Small intestine (tissue), 7 donors: ENCODE data around the gene RSF1. TPM values are rescaled to one million over a fixed set of nuclear protein-coding genes. Genes with fewer than 3 reads are reported as not detected.

Experiments used
- DNase-seq, 2 donors: peaks; one replicate each; pipeline versions ENCODE4 v3.0.0 to v3.0.0-alpha.2; 2013
- FAIRE-seq: peaks from 2 replicates; lab custom pipeline; 2012; peaks lifted over from hg19 to GRCh38; lab: Jason Lieb, UNC
- H3K27ac ChIP-seq, 3 donors: one replicate each; pipeline ENCODE4 v1.5.1; 2013; ENCODE audit warnings: low read length in 2 of 3, mild to moderate bottlenecking in 2 of 3, control low read depth in 1 of 3, inconsistent platforms in 1 of 3, low read depth in 1 of 3, moderate library complexity in 1 of 3
- H3K27me3 ChIP-seq, 3 donors: one replicate each; pipeline ENCODE4 v1.6.1; 2013; ENCODE audit warnings: low read length in 3 of 3, inconsistent platforms in 1 of 3; ENCODE audit not compliant: control insufficient read depth in 3 of 3, insufficient read depth in 3 of 3
- H3K36me3 ChIP-seq, 3 donors: one replicate each; pipeline ENCODE4 v1.6.1; 2013; ENCODE audit warnings: low read length in 3 of 3, inconsistent platforms in 1 of 3, low read depth in 1 of 3, mild to moderate bottlenecking in 1 of 3, moderate library complexity in 1 of 3; ENCODE audit not compliant: control insufficient read depth in 3 of 3, insufficient read depth in 2 of 3
- H3K4me1 ChIP-seq, 3 donors: one replicate each; pipeline ENCODE4 v1.6.1; 2013; ENCODE audit warnings: low read length in 2 of 3, inconsistent platforms in 1 of 3, low read depth in 1 of 3, mild to moderate bottlenecking in 1 of 3, moderate library complexity in 1 of 3; ENCODE audit not compliant: control insufficient read depth in 3 of 3, insufficient read depth in 2 of 3
- H3K4me3 ChIP-seq, 3 donors: one replicate each; pipeline ENCODE4 v1.5.1; 2013; ENCODE audit warnings: low read length in 3 of 3, control low read depth in 1 of 3, inconsistent platforms in 1 of 3, low read depth in 1 of 3, mild to moderate bottlenecking in 1 of 3, moderate library complexity in 1 of 3
- H3K9me3 ChIP-seq, 2 donors: one replicate each; pipeline ENCODE4 v1.6.1; 2013; ENCODE audit warnings: low read depth in 1 of 2, low read length in 1 of 2; ENCODE audit not compliant: control insufficient read depth in 2 of 2, insufficient read depth in 1 of 2
- WGBS, 3 donors: extraction: QIAGEN DNeasy Blood & Tissue Kit; methylation state at CpG; one replicate each; pipeline ENCODE4 v1.1.7; 2013; 5-methylcytosine and 5-hydroxymethylcytosine counted together
- polyA plus RNA-seq, 4 donors: library from polyadenylated mRNA; stranded (reverse) in 3 of 4; unstranded in 1 of 4; fragments of 200-250 nt in 3 of 4; fragments of 120-200 nt in 1 of 4; gene quantifications; one replicate each; pipeline versions ENCODE4 v1.2.1 to v1.2.3, GENCODE V29; 2013
- donor health status: healthy with polysubstance abuse.
- donor health status: control.
- donor health status: control.
- donor health status: Bipolar disorder and iron deficiency.
- donor health status: healthy.

RSF1 gene
- polyA plus RNA-seq, 4 donors, result 9.8 to 28.5 (median 12.1) TPM

DNA sequence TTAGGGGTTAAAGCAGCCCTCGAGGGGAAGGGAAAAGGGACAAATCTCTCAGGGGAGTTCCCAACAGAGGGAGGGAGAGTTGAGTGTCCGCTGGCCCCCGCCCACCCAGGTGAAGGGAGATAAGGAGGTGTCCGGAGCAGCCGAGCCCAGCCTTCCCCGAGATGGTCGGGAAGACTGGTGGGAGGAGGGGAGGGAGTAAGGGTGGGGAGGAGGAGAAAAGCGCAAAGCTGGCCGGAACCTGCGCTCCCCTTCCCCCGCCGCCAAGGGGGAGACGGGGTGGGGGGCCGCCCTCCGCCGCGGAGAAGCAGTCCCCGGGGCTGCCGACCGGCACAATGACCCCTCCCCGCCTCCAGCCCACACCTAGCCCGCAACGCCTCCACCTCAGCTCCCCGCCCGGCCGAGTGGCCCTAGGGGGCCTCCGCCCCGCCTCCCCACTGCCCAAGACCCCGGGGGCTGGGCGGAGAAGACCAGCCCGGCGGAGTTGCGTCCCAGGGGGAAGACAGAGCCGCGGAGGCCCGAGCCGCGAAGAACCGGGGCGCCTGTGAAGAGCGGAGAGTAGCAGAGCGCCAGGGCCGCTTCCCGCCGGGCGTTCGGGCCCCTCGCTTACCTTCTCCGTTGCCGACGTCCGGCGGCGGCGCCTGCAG is 479 bp downstream of the RSF1 start:
- DNase-seq (peak; percentile 30 to 65), FAIRE-seq (no peak)
- H3K4me3 ChIP-seq, result peak overlapping the region; percentile 78 to 100 (median 96)

DNA sequence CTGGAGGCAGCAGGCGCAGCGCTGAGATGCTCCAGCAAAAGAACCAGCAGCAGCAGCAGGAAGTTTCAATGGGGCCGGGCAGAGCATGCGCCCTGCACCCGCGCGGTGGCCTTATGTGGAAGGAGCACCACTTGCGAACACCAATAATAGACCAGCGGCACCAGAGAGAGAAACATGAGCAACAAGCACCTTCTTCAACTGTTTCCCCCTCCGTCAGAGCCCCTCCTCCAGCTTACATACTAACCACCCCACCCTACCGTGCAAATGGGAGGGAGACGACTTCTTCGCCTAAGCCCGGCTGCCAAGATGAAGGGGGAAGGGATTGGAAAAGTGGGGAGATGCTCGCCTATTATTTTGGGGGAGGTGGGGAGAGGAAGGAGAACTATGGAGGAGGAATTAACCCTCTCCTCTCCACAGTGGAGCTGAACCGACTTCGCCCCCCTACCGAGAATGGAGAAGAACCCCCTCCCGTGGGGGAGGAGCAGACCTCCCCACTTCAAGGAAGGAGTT is 1.1 kb downstream of the RSF1 start:
- Histone ChIP-seq H3K36me3 (no peaks in the 10 kb centered on the region), H3K27ac (peak overlapping the region; percentile 91 to 97 (median 93)), H3K4me1 (peaks cover 4 to 15% (median 4%) of the 10 kb centered on the region in 3 donors), H3K9me3 (peaks cover 0 to 6% of the 10 kb centered on the region in 2 donors), H3K27me3 (no peaks in the 10 kb centered on the region), H3K4me3 (peak overlapping the region; percentile 78 to 100 (median 96))
- DNase-seq (peak; percentile 81 to 84), FAIRE-seq (no peak)
- WGBS, 3 donors, result 0 to 1% (median 0%) methylated on average over 19 of the region's 19 CpGs

More for the DNA sequence above, 479 bp downstream of the RSF1 start:
- Histone ChIP-seq H3K36me3 (no peaks in the 10 kb centered on the region), H3K4me1 (peaks cover 4 to 15% (median 4%) of the 10 kb centered on the region in 3 donors), H3K27me3 (no peaks in the 10 kb centered on the region), H3K9me3 (peaks cover 0 to under 1% of the 10 kb centered on the region in 2 donors), H3K27ac (peak overlapping the region; percentile 91 to 97 (median 93))
- 0% methylated on average over 37 to 54 of the region's 55 CpGs for WGBS, 3 donors

DNA sequence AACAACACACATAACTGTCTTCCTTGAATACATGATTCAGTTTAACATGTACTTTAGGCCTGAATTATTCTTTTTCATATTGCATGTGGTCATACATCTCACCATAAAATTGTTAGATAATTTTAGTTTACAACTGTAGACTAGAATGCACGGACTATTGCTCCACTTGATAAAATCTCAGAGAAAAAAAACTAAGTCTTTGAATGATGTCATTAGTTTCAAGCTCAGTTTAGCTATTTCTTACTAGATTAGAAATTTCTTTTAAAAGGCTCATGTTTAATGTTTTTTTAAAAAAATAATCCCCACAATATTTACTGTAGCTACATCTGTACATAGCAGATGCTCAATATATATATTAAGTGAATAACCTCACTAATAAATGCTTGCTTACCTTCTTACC is 5.1 kb downstream of the RSF1 start:
- no peaks in the 10 kb centered on the region for H3K27me3 ChIP-seq
- no peak overlapping the region for H3K4me3 ChIP-seq
- DNase-seq (no peak), FAIRE-seq (no peak)
- no peak overlapping the region for H3K27ac ChIP-seq
- H3K9me3 ChIP-seq, result peaks cover 0 to 9% of the 10 kb centered on the region in 2 donors
- H3K4me1 ChIP-seq, result peaks cover 2 to 5% (median 3%) of the 10 kb centered on the region in 3 donors
- 75 to 86% (median 77%) methylated on average over 1 of the region's 1 CpG for WGBS, 3 donors
- peaks cover 0 to 13% (median 2%) of the 10 kb centered on the region in 3 donors for H3K36me3 ChIP-seq

DNA sequence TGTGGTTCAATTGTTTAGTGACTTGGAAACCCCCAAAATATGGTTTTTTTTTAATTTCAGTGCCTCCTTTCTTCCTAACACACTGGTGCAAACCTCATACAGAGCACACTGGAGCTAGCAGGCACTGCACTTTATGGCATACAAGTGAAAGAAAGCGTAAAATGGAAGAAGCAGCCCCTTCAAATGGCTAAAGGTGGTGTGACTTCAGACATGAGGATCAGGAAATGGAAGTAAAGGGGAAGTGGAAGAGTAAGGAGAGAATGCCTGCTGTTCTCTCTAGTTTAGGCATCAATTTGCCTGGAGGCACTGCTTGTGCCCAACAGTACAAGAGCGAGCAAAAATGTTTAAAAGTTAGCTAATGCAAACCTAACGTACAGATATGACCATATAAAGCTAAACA is 5.7 kb downstream of the RSF1 start:
- H3K4me1 ChIP-seq, result peaks cover 2 to 5% (median 3%) of the 10 kb centered on the region in 3 donors
- H3K36me3 ChIP-seq, result peaks cover 0 to 13% (median 2%) of the 10 kb centered on the region in 3 donors
- FAIRE-seq (no peak), DNase-seq (no peak)
- WGBS, 3 donors, result 96 to 100% (median 99%) methylated on average over 3 of the region's 3 CpGs
- H3K9me3 ChIP-seq, result peaks cover 0 to 9% of the 10 kb centered on the region in 2 donors
- H3K27me3 ChIP-seq, result no peaks in the 10 kb centered on the region
- H3K4me3 ChIP-seq, result no peak overlapping the region
- no peak overlapping the region for H3K27ac ChIP-seq

DNA sequence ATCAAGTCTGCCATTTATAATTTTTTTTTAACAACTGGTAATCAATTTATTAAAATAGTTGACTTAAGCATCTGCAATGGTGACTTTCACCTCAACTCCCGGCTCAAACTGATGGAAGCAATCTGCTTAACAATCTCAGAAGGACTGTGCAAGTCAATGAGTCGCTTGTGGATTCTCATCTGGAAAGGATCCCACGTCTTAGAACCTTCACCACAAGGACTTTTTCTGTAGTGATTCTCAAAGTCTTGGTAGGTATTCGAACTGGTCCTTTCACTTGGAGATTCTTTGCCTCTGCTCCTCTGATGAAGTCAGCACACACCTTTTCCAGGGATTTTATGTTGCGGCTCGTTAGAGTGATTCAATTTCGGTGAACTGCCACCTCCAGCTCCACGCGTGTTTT is 7.3 kb downstream of the RSF1 start:
- Histone ChIP-seq H3K27me3 (no peaks in the 10 kb centered on the region), H3K4me1 (peaks cover 0 to 2% (median 0%) of the 10 kb centered on the region in 3 donors), H3K36me3 (peaks cover 0 to 13% (median 2%) of the 10 kb centered on the region in 3 donors), H3K9me3 (peaks cover 0 to 9% of the 10 kb centered on the region in 2 donors), H3K27ac (no peak overlapping the region), H3K4me3 (no peak overlapping the region)
- FAIRE-seq (no peak), DNase-seq (no peak)
- 95 to 96% (median 95%) methylated on average over 9 of the region's 9 CpGs for WGBS, 3 donors

DNA sequence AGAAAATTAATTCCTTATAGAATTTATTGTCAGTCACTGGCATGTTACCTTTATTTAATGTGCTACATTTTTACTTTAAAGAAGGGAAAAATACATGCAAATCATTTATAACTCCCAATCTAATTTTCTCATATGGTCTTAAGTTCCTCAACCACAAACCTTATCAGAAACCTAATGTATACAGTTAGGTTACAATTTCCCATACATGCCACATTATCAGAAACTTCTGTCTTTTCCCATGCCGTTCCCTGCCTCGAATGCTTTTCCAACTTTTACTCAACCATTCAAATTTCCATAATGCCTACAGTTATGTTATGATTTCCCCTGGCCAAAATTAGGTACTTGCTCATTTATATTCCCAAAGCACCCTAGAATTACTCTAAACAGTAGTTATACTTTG is 13.5 kb downstream of the RSF1 start:
- 77 to 89% (median 87%) methylated on average over 2 of the region's 2 CpGs for WGBS, 3 donors

DNA sequence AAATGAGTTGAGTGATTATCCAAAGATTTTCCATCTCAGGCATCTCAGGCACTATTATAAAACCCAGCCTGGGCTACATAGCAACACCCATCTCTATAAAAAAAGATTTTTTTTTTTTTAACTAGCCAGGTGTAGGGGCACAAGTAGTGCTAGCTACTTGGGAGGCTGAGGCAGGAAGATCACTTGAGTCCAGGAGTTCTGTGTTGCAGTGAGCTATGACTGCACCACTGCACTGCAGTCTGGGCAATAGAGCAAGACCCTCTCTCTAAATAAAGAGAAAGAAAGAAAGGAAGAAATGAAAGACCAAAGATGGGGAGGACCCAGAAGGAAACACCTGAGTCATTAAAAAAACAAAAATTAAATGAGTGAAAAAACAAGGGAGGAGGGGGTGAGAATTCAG is 14.1 kb downstream of the RSF1 start:
- DNase-seq, result no peak
- Histone ChIP-seq H3K36me3 (peaks cover 0 to 15% (median 0%) of the 10 kb centered on the region in 3 donors), H3K27ac (no peak overlapping the region), H3K4me3 (no peak overlapping the region), H3K9me3 (no peaks in the 10 kb centered on the region), H3K27me3 (no peaks in the 10 kb centered on the region), H3K4me1 (peaks cover 0 to 4% (median 4%) of the 10 kb centered on the region in 3 donors)
- FAIRE-seq, result no peak

More for the DNA sequence above, 13.5 kb downstream of the RSF1 start:
- Histone ChIP-seq H3K9me3 (no peaks in the 10 kb centered on the region), H3K4me1 (peaks cover 0 to 3% (median 0%) of the 10 kb centered on the region in 3 donors), H3K27me3 (no peaks in the 10 kb centered on the region), H3K36me3 (peaks cover 0 to 15% (median 0%) of the 10 kb centered on the region in 3 donors), H3K27ac (no peak overlapping the region), H3K4me3 (no peak overlapping the region)
- FAIRE-seq (no peak), DNase-seq (no peak)

DNA sequence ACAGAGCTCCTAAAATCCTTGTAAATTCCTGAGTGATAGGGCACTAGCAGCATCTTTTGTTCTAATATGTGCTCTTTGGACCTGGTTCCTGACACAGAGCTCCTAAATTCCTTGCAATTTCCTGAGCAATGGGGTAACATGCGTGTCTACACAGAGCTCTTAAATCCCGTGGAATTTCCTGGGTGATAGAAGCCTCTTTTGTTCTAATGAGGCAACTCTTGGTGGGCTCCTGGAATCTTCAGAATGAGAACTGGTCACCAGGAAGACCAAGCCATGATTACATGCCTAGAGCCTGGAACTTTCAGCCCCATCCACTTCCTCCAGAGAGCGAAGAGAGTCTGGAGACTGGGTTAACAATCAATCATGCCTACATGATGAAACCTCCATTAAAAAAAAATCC is 19.0 kb downstream of the RSF1 start:
- Histone ChIP-seq H3K4me3 (no peak overlapping the region), H3K27ac (no peak overlapping the region), H3K36me3 (peaks cover 0 to 20% (median 0%) of the 10 kb centered on the region in 3 donors), H3K4me1 (peaks cover 0 to 4% (median 2%) of the 10 kb centered on the region in 3 donors), H3K9me3 (peaks cover 0 to 4% of the 10 kb centered on the region in 2 donors), H3K27me3 (no peaks in the 10 kb centered on the region)
- WGBS, 3 donors, result 60 to 73% (median 72%) methylated on average over 3 of the region's 3 CpGs
- FAIRE-seq, result no peak
- no peak for DNase-seq
